GM19438 (cell line): ENCODE results near the gene SPRY2.

ENCODE experiments used
- ATAC-seq: cut with Tn5 transposase; IDR thresholded peaks from one replicate; pipeline ENCODE4 v1.9.1; 2021; ENCODE audit warnings: low read depth; ENCODE audit not compliant: unreplicated experiment

The SPRY2 gene

DNA sequence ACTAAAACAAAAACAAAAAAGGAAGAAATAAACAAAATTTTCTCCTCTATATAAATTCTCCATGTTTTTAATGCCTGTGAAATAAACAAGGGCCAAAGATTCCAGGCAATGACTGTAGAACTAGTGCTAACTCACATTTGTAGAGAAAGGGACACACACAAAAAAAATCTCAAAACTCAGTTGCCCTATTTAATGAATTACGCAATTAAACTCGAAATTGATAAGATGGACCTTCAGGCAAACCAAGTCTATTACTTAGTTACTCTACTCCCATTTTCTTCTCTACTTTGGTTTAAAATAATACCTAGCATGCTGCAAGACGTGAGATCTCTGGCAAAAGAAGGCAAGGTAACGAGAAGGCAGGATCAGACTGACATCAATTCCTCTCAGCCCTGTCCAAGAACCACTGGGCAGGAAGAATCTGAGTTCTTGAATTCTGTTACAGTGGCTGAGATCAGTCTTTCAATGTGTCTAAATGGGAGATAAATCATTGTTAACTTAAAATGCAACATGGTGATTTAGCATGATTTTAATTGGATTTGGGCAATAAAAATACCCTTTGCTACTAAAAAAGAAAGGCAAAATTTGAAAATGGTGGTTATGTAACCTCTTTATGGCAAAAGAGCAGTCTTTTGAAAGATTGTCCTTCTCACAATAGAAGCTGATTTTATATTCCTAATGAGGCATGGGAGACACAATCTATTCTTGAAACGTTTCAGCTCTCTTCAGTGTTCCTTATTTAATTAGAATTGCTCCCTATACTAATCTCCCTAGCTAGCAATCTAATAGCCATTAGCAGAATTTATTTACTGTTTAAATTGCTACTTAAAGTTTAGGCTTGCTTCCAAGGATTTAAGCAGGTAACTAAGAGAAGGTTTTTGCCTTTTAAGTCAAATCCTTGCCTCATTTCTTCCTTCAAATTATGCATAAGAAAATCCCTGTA is 25.9 kb downstream of the SPRY2 start:
- no peak for ATAC-seq

DNA sequence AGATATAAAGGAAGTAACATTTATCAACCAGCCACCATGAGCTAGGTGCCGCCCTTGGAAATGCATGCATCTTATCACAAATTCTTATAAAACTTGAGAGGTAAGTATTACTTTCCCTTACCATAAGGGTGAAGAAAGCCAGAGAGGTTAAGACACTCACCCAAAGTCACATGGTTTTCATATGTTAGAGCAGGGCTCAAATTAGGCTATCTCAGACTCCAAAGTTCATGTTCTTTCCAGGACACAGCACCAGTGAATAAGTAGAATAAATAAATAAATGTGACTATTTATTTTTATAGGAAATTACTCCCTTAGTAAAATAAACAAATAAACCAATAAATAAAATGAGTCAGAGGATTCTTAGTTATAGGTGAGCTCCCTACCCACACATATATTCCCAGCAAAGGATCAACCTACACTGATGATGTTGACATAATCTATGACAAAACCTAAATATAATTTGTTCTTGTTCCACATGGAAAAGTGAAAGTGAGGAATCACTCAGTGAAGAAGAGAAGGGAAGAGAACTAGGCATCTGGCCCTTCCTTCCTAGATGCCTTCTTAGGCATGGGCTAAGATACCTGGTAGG is 27.2 kb downstream of the SPRY2 start:
- ATAC-seq = no peak

DNA sequence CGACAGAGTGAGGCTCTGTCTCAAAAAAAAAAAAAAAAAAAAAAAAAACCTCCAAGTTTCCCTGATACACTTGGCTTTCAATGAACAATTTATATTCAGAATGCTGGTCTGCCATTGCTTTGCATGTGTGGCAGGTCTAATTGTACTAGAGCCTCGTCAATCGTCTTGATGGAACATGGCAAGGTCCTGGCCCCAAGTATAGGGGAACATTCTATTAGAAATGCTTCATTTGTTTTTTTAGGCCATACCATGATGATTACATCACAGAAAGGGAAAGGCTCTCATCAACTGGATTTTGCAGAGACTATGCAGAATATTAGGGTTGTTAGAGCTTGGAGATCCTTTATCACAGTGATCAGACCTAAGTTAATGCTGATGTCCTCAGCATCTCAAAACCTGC is 28.0 kb downstream of the SPRY2 start:
- ATAC-seq = no peak

DNA sequence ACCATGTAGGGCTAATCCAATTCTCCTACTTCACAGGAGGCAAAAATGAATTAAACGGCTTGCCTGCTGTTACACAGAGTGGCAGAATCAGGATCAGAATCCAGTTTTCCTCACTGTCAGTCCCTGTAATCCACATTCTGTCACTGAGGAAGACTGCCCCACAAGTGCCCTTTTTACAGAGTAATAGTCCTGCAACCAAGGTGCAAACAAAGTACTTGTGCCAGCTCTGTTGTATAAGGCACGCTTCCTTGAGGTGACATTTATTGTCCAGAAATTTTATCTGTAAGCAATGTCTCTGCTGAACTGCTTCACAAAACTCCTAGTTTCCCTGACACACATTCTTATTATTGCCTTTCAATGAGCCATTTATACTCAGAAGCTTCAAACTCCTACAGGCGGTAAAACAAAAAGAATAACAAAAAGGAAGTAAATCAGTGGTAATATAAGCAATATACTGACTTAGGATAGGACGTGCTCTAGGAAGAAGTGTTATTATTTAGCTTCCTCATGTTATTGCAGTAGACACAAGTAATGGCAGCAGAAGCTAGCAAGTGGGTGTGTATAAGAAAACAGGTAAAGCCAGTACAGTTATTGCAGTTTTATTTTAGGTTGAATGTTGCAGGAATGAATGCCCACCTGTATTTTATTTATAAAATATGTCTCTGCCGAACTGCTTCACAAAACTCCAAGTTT is 28.8 kb downstream of the SPRY2 start:
- ATAC-seq = no peak

DNA sequence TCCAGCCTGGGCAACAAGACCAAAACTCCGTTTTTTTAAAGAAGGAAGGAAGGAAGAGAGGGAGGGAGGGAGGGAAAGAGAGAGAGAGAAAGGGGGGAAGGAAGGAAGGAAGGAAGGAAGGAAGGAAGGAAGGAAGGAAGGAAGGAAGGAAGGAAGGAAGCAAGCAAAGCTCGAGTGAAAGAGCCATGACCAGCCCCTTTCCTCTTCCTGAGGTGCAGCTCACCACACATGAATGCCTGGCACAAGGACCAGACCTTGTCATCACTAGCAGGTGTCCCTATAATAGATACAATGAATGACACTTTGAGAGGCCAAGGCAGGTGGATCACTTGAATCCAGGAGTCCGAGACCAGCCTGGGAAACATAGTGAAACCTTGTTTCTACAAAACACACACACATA is 31.0 kb downstream of the SPRY2 start:
- no peak for ATAC-seq

DNA sequence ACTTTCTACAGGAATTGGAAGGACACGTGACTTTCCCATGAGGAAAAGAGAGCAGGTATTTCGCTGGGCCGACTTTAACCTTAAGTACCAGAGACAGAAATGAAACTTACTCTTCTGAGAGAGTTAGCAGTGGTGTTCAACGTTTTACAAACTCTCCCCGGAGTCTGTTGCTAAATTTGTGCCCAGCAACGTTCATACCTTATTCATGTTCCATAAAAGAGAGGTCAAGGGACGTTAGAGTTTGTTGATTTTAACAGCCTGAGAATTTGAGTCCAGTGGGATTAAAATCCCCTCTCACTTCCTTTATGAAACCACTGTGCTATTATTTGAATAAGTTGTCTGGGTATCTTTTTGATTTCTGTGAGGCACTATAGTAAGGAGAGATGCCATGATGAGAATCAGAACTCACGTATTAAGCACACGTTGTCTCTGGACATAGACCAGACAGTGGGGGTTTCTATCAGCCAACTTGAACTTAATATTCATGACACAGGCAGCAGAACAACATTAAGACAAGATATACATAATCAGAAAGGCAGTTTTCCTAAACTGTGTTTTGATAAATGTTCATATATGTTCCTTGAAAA is 33.4 kb downstream of the SPRY2 start:
- ATAC-seq = no peak

DNA sequence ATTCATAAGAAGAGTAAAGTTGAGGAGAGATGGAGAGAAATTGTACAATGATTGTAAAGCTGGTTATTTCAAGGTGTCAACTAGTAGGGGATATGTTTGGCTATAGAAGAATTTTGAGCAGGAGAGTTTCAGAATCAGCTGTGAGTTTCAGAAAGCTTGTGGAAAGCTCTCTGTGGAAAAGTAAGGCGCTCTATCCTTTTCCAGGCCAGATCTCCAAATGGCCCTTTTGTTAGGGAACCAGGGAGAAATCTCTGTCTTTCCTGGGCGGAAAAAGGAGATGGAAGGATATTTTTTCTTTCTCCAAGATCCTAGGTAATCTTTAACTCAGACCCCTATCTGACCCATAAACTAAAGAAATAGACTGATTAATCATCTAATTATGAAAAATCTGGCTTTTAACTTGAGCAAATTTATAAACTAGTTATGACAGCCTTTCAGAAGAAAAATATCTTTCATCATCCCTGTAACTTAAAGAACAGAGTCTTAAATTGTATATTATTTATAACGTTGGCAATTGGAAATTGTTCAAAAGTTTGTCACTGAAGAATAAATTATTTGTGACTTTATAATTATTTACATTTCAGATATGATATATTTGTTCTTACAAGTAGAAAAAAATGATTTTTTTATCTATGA is 34.5 kb downstream of the SPRY2 start:
- ATAC-seq = no peak

DNA sequence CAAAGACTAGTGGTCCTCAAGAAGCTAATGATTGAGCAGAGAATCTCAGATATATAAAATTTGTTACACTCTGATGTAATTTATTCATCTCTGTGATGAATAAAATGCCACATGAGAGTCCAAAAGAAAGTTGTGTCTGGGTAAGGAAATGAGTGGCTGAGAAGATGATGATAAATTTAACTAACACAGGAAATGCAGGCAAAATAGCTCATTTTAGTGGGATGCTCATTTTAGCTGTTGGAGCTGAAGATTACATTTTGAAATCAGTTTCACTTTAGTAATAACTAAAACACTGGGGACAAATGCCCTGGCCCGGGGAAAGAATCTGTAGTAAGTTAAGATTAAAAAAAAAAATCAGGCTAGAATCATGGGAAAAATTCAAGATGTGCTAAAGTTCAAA is 35.2 kb downstream of the SPRY2 start:
- no peak for ATAC-seq

DNA sequence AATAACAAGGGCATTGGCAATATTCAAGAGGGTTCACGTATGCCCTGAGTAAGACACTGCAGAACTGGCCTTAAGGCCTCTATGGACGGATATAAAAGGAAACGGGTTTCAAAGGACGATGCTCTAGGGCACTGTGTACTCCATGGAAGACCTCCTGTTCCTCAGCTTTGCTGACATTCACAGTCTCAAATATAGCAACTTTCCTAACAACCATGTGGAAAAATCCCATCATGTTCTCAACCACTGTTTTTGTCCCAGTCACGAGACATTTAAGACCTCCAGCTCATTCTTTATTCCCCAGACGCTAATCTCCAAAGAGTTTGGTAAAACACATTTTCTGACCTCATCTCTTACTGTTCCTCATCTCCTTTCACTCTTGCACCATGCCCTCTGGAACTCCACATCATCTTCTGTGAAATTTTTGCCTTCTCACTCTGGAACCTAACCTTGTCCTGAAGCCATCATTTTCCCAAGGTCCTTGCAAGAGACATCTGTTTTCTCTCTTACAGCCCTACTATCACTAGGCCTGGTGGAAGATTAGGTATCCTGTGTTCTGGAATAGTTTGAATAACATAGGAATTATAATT is 37.6 kb downstream of the SPRY2 start:
- no peak for ATAC-seq

DNA sequence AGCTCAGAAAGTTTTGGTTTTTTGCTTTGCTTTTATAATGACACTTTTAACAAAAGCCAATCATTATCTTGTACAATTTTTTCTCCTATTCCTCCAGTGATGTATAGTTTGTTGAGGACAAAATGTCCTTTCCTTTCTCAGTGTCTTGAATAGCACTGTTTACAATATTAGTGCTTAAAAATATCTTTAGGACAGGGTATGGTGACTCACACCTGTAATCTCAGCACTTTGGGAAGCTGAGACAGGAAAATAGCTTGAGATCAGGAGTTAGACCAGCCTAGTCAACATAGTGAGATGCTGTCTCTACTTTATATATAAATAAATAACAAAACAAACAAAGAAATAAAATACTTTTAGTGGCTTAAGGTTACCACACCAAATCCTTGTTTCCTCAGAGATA is 41.9 kb downstream of the SPRY2 start:
- no peak for ATAC-seq

DNA sequence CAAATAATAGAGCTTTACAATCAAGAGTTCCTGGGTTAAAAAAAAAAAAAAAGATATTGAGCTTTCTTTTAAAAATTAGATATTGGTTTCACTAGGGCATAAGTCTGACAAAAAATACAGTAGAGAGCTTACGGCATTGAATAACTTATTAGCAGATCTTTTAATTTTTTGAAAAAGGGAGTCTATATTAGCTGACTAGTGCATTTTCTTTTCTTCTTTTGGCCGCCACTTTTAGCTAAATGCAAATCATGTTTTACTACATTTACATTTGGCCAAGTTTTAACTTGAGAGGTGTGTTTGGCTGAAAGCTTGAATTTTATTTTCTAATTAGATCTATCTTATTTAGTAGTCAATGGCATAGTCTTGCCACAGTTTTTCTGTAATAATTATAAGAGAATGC is 43.4 kb downstream of the SPRY2 start:
- ATAC-seq = no peak

DNA sequence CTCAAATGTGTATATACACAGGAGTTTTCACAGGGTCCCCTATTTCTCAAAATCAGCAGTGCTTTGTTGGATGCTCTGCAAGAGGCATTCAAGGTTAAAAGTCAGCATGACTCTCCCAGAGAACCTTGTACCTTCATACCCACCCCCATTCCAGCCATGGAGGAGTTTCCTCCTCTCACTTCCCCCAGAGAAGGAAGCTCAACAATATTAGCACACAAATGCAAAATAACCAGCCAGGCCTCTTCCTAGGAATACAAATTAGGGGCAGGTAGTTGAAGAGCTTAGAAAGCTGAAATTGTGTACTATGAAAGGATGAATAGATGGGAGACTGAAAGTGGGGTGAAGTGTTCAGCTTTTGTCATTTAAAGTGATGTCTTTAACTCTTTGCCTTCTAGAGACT is 43.8 kb downstream of the SPRY2 start:
- ATAC-seq = no peak

DNA sequence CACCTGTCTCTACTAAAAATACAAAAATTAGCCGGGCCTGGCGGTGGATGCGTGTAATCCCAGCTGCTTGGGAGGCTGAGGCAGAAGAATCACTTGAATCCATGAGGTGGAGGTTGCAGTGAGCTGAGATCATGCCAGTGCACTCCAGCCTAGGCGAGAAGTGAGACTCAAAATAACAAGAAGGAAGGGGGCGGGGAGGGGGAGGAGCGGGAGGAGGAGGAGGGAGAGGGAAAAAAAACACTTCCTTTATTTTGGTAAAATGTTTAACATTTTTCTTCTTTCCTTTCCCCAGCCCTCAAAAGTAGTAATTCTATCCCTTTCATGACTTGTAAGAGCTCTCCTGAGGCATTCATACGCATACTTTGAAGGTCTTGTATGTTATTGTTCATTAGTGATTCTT is 44.3 kb downstream of the SPRY2 start:
- ATAC-seq = no peak

DNA sequence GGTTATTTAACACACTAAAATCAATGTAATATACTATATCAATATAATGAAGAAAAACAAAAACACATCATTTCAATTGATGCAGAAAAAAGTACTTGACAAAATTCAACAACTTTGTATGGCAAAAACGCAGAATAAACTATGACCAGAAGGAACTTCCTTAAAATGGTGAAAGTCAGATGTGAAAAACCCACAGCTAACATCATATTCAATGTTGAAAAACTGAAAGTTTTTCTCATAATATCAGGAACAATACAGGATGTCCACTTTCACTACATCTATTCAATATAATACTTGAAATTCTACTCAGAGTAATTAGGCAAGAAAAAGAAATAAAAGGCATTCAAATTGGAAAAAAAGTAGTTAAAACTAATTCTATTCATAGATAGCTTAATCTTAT is 50.3 kb downstream of the SPRY2 start:
- ATAC-seq = no peak
